Hepatocyte (in vitro differentiated cells): ENCODE data around the gene PHF2. TPM values are rescaled to one million over a fixed set of nuclear protein-coding genes. Genes with fewer than 3 reads are reported as not detected.

Experiments
- DNase-seq: peaks from one replicate; pipeline ENCODE4 v3.0.0-alpha.2; 2016; ENCODE audit warnings: low spot score
- H2AFZ ChIP-seq: fragments of 200-600 bp; sonication (generic); 2 replicates; pipeline ENCODE4 v1.6.0; 2016; ENCODE audit warnings: antibody characterized with exemption, mild to moderate bottlenecking
- H3K27ac ChIP-seq: fragments of 200-600 bp; sonication (generic); 2 replicates; pipeline ENCODE4 v1.5.1; 2016; ENCODE audit warnings: mild to moderate bottlenecking
- H3K27me3 ChIP-seq: fragments of 200-600 bp; sonication (generic); 2 replicates; pipeline ENCODE4 v1.6.1; 2016
- H3K36me3 ChIP-seq: fragments of 200-600 bp; sonication (generic); replicated peaks from 2 replicates; pipeline ENCODE4 v1.5.1; 2016; ENCODE audit warnings: low read depth; ENCODE audit not compliant: insufficient read depth
- H3K4me1 ChIP-seq: fragments of 200-600 bp; sonication (generic); 2 replicates; pipeline ENCODE4 v1.5.1; 2016; ENCODE audit warnings: mild to moderate bottlenecking, moderate library complexity; ENCODE audit not compliant: insufficient read depth
- H3K4me2 ChIP-seq: fragments of 200-600 bp; sonication (generic); 2 replicates; pipeline ENCODE4 v1.6.0; 2016
- H3K4me3 ChIP-seq: fragments of 200-600 bp; sonication (generic); 2 replicates; pipeline ENCODE4 v1.5.1; 2016; ENCODE audit warnings: mild to moderate bottlenecking
- H3K79me2 ChIP-seq: fragments of 200-600 bp; sonication (generic); 2 replicates; pipeline ENCODE4 v1.6.0; 2017; ENCODE audit warnings: mild to moderate bottlenecking
- H3K9me2 ChIP-seq: fragments of 200-600 bp; sonication (generic); replicated peaks from 2 replicates; pipeline ENCODE4 v1.6.0; 2017; ENCODE audit warnings: mild to moderate bottlenecking; ENCODE audit not compliant: insufficient read depth
- H3K9me3 ChIP-seq: fragments of 200-600 bp; sonication (generic); 2 replicates; pipeline ENCODE4 v1.5.1; 2016; ENCODE audit warnings: low read depth, mild to moderate bottlenecking
- H4K20me1 ChIP-seq: fragments of 200-600 bp; sonication (generic); 2 replicates; pipeline ENCODE4 v1.6.0; 2016; ENCODE audit warnings: mild to moderate bottlenecking; ENCODE audit not compliant: insufficient read depth, poor library complexity, severe bottlenecking
- CTCF ChIP-seq: fragments of 200-600 bp; sonication (generic); IDR thresholded peaks from 2 replicates; pipeline ENCODE4 v1.5.1; 2016; ENCODE audit warnings: antibody characterized with exemption, mild to moderate bottlenecking; ENCODE audit not compliant: poor library complexity
- EZH2 ChIP-seq: fragments of 200-600 bp; sonication (generic); IDR thresholded peaks from 2 replicates; pipeline ENCODE4 v1.6.1; 2016; ENCODE audit warnings: antibody characterized with exemption, mild to moderate bottlenecking, borderline replicate concordance
- EZH2phosphoT487 ChIP-seq: fragments of 200-600 bp; sonication (generic); IDR thresholded peaks from one replicate; pipeline ENCODE4 v1.6.1; 2018; ENCODE audit warnings: antibody characterized with exemption, mild to moderate bottlenecking, low read depth, moderate library complexity; ENCODE audit not compliant: unreplicated experiment, severe bottlenecking
- WGBS: methylation state at CpG from one replicate; pipeline ENCODE4 v1.1.6; 2016; ENCODE audit warnings: low lambda C conversion rate; ENCODE audit errors: missing lambda C conversion rate; 5-methylcytosine and 5-hydroxymethylcytosine counted together
- polyA plus RNA-seq: library from polyadenylated mRNA; unstranded; fragments of >200 nt; fragmentation: Nextera tagmentation; extraction: Ambion mirVana; gene quantifications from 2 replicates; pipeline ENCODE4 v1.2.1, GENCODE V29; 2016
- total RNA-seq: library from RNA; depleted of rRNA; stranded (reverse); fragments of >200 nt; gene quantifications from 2 replicates; pipeline ENCODE4 v1.2.3, GENCODE V29; 2014

PHF2 gene
- total and polyA plus RNA-seq, 2 experiments from 2014 or later: 10.5 to 19.8 TPM

- DNase-seq: no peak
- no peak overlapping the region for H3K27ac ChIP-seq
- no peaks in the 10 kb centered on the region for H3K9me2 ChIP-seq
- H4K20me1 ChIP-seq: no peaks in the 10 kb centered on the region
- H3K4me1 ChIP-seq: no peaks in the 10 kb centered on the region
- no peaks in the 10 kb centered on the region for H3K27me3 ChIP-seq
- H3K36me3 ChIP-seq: no peaks in the 10 kb centered on the region
- 98% methylated on average over 10 of the region's 10 CpGs for WGBS
- no peaks in the 10 kb centered on the region for H3K9me3 ChIP-seq
- no peaks in the 10 kb centered on the region for H3K79me2 ChIP-seq
- no peak overlapping the region for H3K4me3 ChIP-seq
- TF ChIP-seq CTCF (no peak), EZH2phosphoT487 (no peak), EZH2 (no peak)
- H2AFZ ChIP-seq: no peak overlapping the region
- no peak overlapping the region for H3K4me2 ChIP-seq
Observed at GRCh38 chr9:93646640-93647178, 70.3 kb downstream of the PHF2 start.

- no peak for TF ChIP-seq CTCF
- TF ChIP-seq EZH2: no peak
- TF ChIP-seq EZH2phosphoT487: no peak
- Histone ChIP-seq H3K79me2 (no peaks in the 10 kb centered on the region), H3K4me1 (no peaks in the 10 kb centered on the region), H3K36me3 (no peaks in the 10 kb centered on the region), H4K20me1 (no peaks in the 10 kb centered on the region), H3K4me3 (no peak overlapping the region), H3K9me3 (no peaks in the 10 kb centered on the region), H3K27me3 (no peaks in the 10 kb centered on the region), H3K4me2 (no peak overlapping the region), H2AFZ (no peak overlapping the region), H3K9me2 (no peaks in the 10 kb centered on the region), H3K27ac (no peak overlapping the region)
- no peak for DNase-seq
- WGBS: 96% methylated on average over 5 of the region's 5 CpGs
Observed at GRCh38 chr9:93648181-93648580, 71.8 kb downstream of the PHF2 start.

GRCh38 chr9:93648836-93649235 lies 72.5 kb downstream of the PHF2 start:
- H3K9me3 ChIP-seq: no peaks in the 10 kb centered on the region
- no peak overlapping the region for H3K27ac ChIP-seq
- no peaks in the 10 kb centered on the region for H4K20me1 ChIP-seq
- H3K4me3 ChIP-seq: no peak overlapping the region
- DNase-seq: no peak
- no peaks in the 10 kb centered on the region for H3K9me2 ChIP-seq
- no peak overlapping the region for H3K4me2 ChIP-seq
- WGBS: 95% methylated on average over 13 of the region's 13 CpGs
- no peaks in the 10 kb centered on the region for H3K79me2 ChIP-seq
- H3K36me3 ChIP-seq: no peaks in the 10 kb centered on the region
- no peaks in the 10 kb centered on the region for H3K4me1 ChIP-seq
- H2AFZ ChIP-seq: no peak overlapping the region
- H3K27me3 ChIP-seq: no peaks in the 10 kb centered on the region
- TF ChIP-seq CTCF: no peak
- no peak for TF ChIP-seq EZH2phosphoT487
- no peak for TF ChIP-seq EZH2
